HG02970 (cell line): ENCODE measurements around the gene CLPSL2.

Experiments used
- ATAC-seq: cut with Tn5 transposase; IDR thresholded peaks from one replicate; pipeline ENCODE4 v1.9.1; 2021; ENCODE audit warnings: mild to moderate bottlenecking, moderate library complexity, moderate number of reproducible peaks; ENCODE audit not compliant: unreplicated experiment, low FRiP score

CLPSL2 gene

GRCh38 chr6:35824552-35825192 is 48.3 kb downstream of the CLPSL2 start:
- ATAC-seq: no peak
